GM12878 (cell line): ENCODE results near the gene ZNF484. TPM values are rescaled to one million over a fixed set of nuclear protein-coding genes. Genes with fewer than 3 reads are reported as not detected.

Source experiments
- ATAC-seq: fragments of 200-7000 bp; cut with Tn5 transposase; 3 replicates; pipeline ENCODE4 v1.9.1; 2020; ENCODE audit warnings: mild to moderate bottlenecking, moderate library complexity
- Bru-seq: library from RNA; stranded (reverse); fragments of 400-500 nt; gene quantifications from one replicate; lab custom pipeline; 2021; lab: Mats Ljungman, UMichigan
- BruChase-seq, 2 experiments: library from RNA; stranded (reverse); fragments of 400-500 nt; gene quantifications; one replicate each; lab custom pipeline; 2021; lab: Mats Ljungman, UMichigan
- BruUV-seq: library from RNA; stranded (reverse); fragments of 400-500 nt; replicated peaks from 2 replicates; lab custom pipeline; 2021; lab: Mats Ljungman, UMichigan
- CTCF ChIA-PET: fragments of 300-600 bp; sonication (Branson Sonifier 250); formaldehyde crosslinking; extraction: SDS; loops from one replicate; lab custom pipeline; 2021; ENCODE audit warnings: inconsistent platforms; lab: Yijun Ruan, JAX
- POLR2A ChIA-PET: fragments of 350-600 bp; formaldehyde crosslinking; extraction: SDS; loops from one replicate; lab custom pipeline; 2021; ENCODE audit warnings: inconsistent platforms; lab: Charles Lee
- RAD21 ChIA-PET: fragments of 300-600 bp; sonication (Branson Sonifier 250); formaldehyde crosslinking; loops from one replicate; lab custom pipeline; 2023; ENCODE audit warnings: antibody characterized with exemption; ENCODE audit not compliant: unreplicated experiment; lab: Charles Lee
- SMC1A ChIA-PET: fragments of 300-600 bp; sonication (Branson Sonifier 250); formaldehyde crosslinking; loops from one replicate; lab custom pipeline; 2023; ENCODE audit not compliant: unreplicated experiment, uncharacterized antibody; lab: Charles Lee
- DNase-seq: peaks from one replicate; pipeline ENCODE4 v3.0.0-alpha.2; 2011; ENCODE audit warnings: low read depth, low spot score
- FAIRE-seq: peaks from 3 replicates; lab custom pipeline; 2011; peaks lifted over from hg19 to GRCh38; lab: Jason Lieb, UNC
- H2AFZ ChIP-seq: 2 replicates; pipeline ENCODE4 v1.6.0; 2011; ENCODE audit warnings: low read depth, low read length, control low read depth; ENCODE audit not compliant: control insufficient read depth
- H3K27ac ChIP-seq: 2 replicates; pipeline ENCODE4 v1.5.1; 2011; ENCODE audit warnings: control low read depth; ENCODE audit not compliant: control insufficient read depth, insufficient read depth
- H3K27me3 ChIP-seq, 2 experiments: replicated peaks in 1 of 2; 2 replicates each; pipeline versions ENCODE4 v1.6.0 to v1.6.1; 2011; ENCODE audit warnings: low read length in 1 of 2; ENCODE audit not compliant: control insufficient read depth in 2 of 2, insufficient read depth in 2 of 2
- H3K36me3 ChIP-seq, 2 experiments: 2 replicates each; pipeline ENCODE4 v1.5.1; 2011; ENCODE audit warnings: low read length in 1 of 2; ENCODE audit not compliant: control insufficient read depth in 2 of 2, insufficient read depth in 2 of 2
- H3K4me1 ChIP-seq: 2 replicates; pipeline ENCODE4 v1.6.1; 2011; ENCODE audit warnings: mild to moderate bottlenecking, low read length, moderate library complexity, mixed read lengths; ENCODE audit not compliant: control insufficient read depth, insufficient read depth
- H3K4me2 ChIP-seq: 2 replicates; pipeline ENCODE4 v1.6.0; 2011; ENCODE audit warnings: control low read depth; ENCODE audit not compliant: control insufficient read depth, insufficient read depth
- H3K4me3 ChIP-seq: fragments of 200-600 bp; sonication (generic); 2 replicates; pipeline ENCODE4 v1.5.1; 2016
- H3K79me2 ChIP-seq: 2 replicates; pipeline ENCODE4 v1.6.0; 2011; ENCODE audit warnings: low read length; ENCODE audit not compliant: control insufficient read depth, insufficient read depth
- H3K9ac ChIP-seq: 2 replicates; pipeline ENCODE4 v1.8.0; 2011; ENCODE audit warnings: low read length, control low read depth, mixed read lengths; ENCODE audit not compliant: control insufficient read depth, insufficient read depth
- H3K9me3 ChIP-seq: replicated peaks from 3 replicates; pipeline ENCODE4 v1.5.1; 2011; ENCODE audit warnings: mild to moderate bottlenecking, low read length; ENCODE audit not compliant: control insufficient read depth, insufficient read depth
- H4K20me1 ChIP-seq: 2 replicates; pipeline ENCODE4 v1.6.0; 2011; ENCODE audit not compliant: control insufficient read depth, insufficient read depth
- CBFB ChIP-seq: IDR thresholded peaks from 2 replicates; pipeline ENCODE4 v1.6.1; 2016; ENCODE audit warnings: antibody characterized with exemption, low read depth
- CHD4 ChIP-seq: fragments of 200-600 bp; sonication (generic); IDR thresholded peaks from 2 replicates; pipeline ENCODE4 v1.6.1; 2016; ENCODE audit warnings: mild to moderate bottlenecking
- EZH2 ChIP-seq: IDR thresholded peaks from 2 replicates; pipeline ENCODE4 v1.6.1; 2012; ENCODE audit warnings: low read depth, mild to moderate bottlenecking, control low read depth, inconsistent platforms, low read length, borderline replicate concordance; ENCODE audit not compliant: control insufficient read depth
- HDAC2 ChIP-seq: fragments of 200-600 bp; sonication (generic); IDR thresholded peaks from 2 replicates; pipeline ENCODE4 v1.6.1; 2017
- HDAC6 ChIP-seq: fragments of 200-600 bp; sonication (generic); IDR thresholded peaks from one replicate; pipeline ENCODE4 v1.8.0; 2017; ENCODE audit warnings: antibody characterized with exemption; ENCODE audit not compliant: unreplicated experiment
- IKZF2 ChIP-seq, 2 experiments: fragments of 450-650 bp; IDR thresholded peaks; 2 replicates each; pipeline ENCODE4 v1.6.1; 2017; ENCODE audit warnings: mild to moderate bottlenecking in 2 of 2, moderate library complexity in 2 of 2
- MTA2 ChIP-seq: fragments of 450-650 bp; IDR thresholded peaks from 2 replicates; pipeline ENCODE4 v1.6.1; 2016; ENCODE audit warnings: low read depth, mild to moderate bottlenecking, moderate library complexity
- NFIC ChIP-seq: IDR thresholded peaks from 2 replicates; pipeline ENCODE4 v1.6.1; 2012; ENCODE audit warnings: low read depth, mild to moderate bottlenecking, inconsistent platforms, low read length, moderate library complexity
- NFYB ChIP-seq: IDR thresholded peaks from 2 replicates; pipeline ENCODE4 v1.6.1; 2011; ENCODE audit warnings: low read depth, mild to moderate bottlenecking, low read length, improper control_type of control experiment, moderate library complexity; ENCODE audit not compliant: insufficient read depth
- PAX5 ChIP-seq: IDR thresholded peaks from 2 replicates; pipeline ENCODE4 v1.6.1; 2011; ENCODE audit warnings: low read depth, low read length, borderline replicate concordance
- RFX5 ChIP-seq: IDR thresholded peaks from 2 replicates; pipeline ENCODE4 v1.6.1; 2011; ENCODE audit warnings: low read depth, low read length, improper control_type of control experiment
- SMAD1 ChIP-seq: fragments of 450-650 bp; IDR thresholded peaks from 2 replicates; pipeline ENCODE4 v1.6.1; 2018; ENCODE audit warnings: mild to moderate bottlenecking, low read depth; ENCODE audit not compliant: partially characterized antibody
- TBL1XR1 ChIP-seq: IDR thresholded peaks from 2 replicates; pipeline ENCODE4 v1.6.1; 2012; ENCODE audit warnings: low read depth, low read length, improper control_type of control experiment
- ZNF592 ChIP-seq: fragments of 450-650 bp; IDR thresholded peaks from 2 replicates; pipeline ENCODE4 v1.6.1; 2017; ENCODE audit warnings: mild to moderate bottlenecking, moderate library complexity
- WGBS: methylation state at CpG from one replicate; pipeline ENCODE4 v1.1.6; 2016; ENCODE audit warnings: low lambda C conversion rate; ENCODE audit not compliant: insufficient replicate concordance, insufficient coverage; ENCODE audit errors: missing lambda C conversion rate; 5-methylcytosine and 5-hydroxymethylcytosine counted together
- in situ Hi-C: fragments of 300-500 bp; cut with MboI; formaldehyde crosslinking; loops from 9 replicates; pipeline ENCODE4 v1.14.3; 2018; ENCODE audit warnings: mixed read lengths
- intact Hi-C: fragments of 100-400 bp; cut with micrococcal nuclease; formaldehyde crosslinking; loops from one replicate; pipeline ENCODE4 v1.14.2; 2022; ENCODE audit not compliant: unreplicated experiment
- long read RNA-seq, 2 experiments: library from polyadenylated mRNA; unstranded; transcript quantifications; one replicate each; pipeline ENCODE4 v2.0.0, GENCODE V29; 2019 to 2020
- polyA minus RNA-seq, 3 experiments: library from RNA; depleted of rRNA, polyadenylated mRNA; stranded (reverse); fragments of >200 nt; gene quantifications; 2 replicates each; pipeline ENCODE4 v1.2.3, GENCODE V29; 2011
- polyA plus RNA-seq, 11 experiments: library from polyadenylated mRNA; depleted of rRNA in 4 of 11; unstranded in 6 of 11; stranded (reverse) in 5 of 11; fragments of >200 nt; fragmentation: Nextera tagmentation in 4 of 11; fragmentation: Illumina TruSeq in 1 of 11; extraction: Ambion mirVana in 4 of 11; extraction: Trizol in 1 of 11; gene quantifications; 1 replicate in 1 of 11; 2 replicates in 10 of 11; pipeline versions ENCODE4 v1.2.1 to v1.2.3, GENCODE V29; 2011 to 2016; ENCODE audit warnings: inconsistent platforms in 2 of 11, missing spikeins in 2 of 11, low read depth in 1 of 11
- total RNA-seq, 4 experiments: library from RNA; depleted of rRNA in 3 of 4; stranded (reverse); fragments of >200 nt in 3 of 4; fragmentation: Illumina TruSeq in 1 of 4; extraction: Trizol in 1 of 4; gene quantifications; 2 replicates each; pipeline versions ENCODE4 v1.2.1 to v1.2.3, GENCODE V29; 2013 to 2021

ZNF484 gene
- 29.5 and 29.9 TPM in 2 replicates for total RNA-seq (2013; cell fraction: nucleolus; rRNA removed)
- total RNA-seq (2014; rRNA removed) (5.4 and 6.0 TPM in 2 replicates), total RNA-seq (2014; rRNA removed; fragmentation: Illumina TruSeq; extraction: Trizol) (7.8 TPM in 2 replicates), total RNA-seq (2021) (3.5 and 4.1 TPM in 2 replicates), polyA plus RNA-seq (2011; rRNA removed) (5.0 and 7.2 TPM in 2 replicates), polyA plus RNA-seq (2014; fragmentation: Illumina TruSeq; extraction: Trizol) (3.7 and 4.3 TPM in 2 replicates), polyA plus RNA-seq (2014; fragmentation: Nextera tagmentation; extraction: Ambion mirVana) (1 to 10 TPM in 1 of 2 experiments, under 1 TPM in 1; 0.95 to 1.4 TPM), polyA plus RNA-seq (2014; rRNA removed) (1.9 and 2.1 TPM in 2 replicates), polyA plus RNA-seq (2016; fragmentation: Nextera tagmentation; extraction: Ambion mirVana) (1 to 10 TPM; 2.8 to 2.9 TPM), polyA minus RNA-seq (2011; rRNA and poly(A)+ RNA removed) (9.0 and 11.8 TPM in 2 replicates), Bru-seq, nascent RNA (percentile 85 among the genes with signal in this experiment), BruChase-seq, experiment 1, labeled RNA remaining after a 6-hour chase (percentile 74 among the genes with signal in this experiment), BruChase-seq, experiment 2, labeled RNA remaining after a 2-hour chase (percentile 78 among the genes with signal in this experiment)
- 1.4 TPM for polyA plus RNA-seq (2011; ENCODE audit: low read depth)
- polyA plus RNA-seq (2011; cell fraction: cytosol; rRNA removed): 1.2 and 1.7 TPM in 2 replicates
- polyA plus RNA-seq (2011; cell fraction: nucleus; rRNA removed): 2.4 and 2.8 TPM in 2 replicates
- 1.9 and 2.0 TPM in 2 replicates for polyA plus RNA-seq (2012)
- 4.5 and 4.9 TPM in 2 replicates for polyA minus RNA-seq (2011; cell fraction: cytosol; rRNA and poly(A)+ RNA removed)
- 5.3 and 7.8 TPM in 2 replicates for polyA minus RNA-seq (2011; cell fraction: nucleus; rRNA and poly(A)+ RNA removed)
- long read RNA-seq, experiment 1, partial matches to known transcripts: 0 of 1 reads
- long read RNA-seq, experiment 1, other reads (novel, unspliced or antisense): 1 of 1 reads
- long read RNA-seq, experiment 2, partial matches to known transcripts: 0 of 9 reads
- long read RNA-seq, experiment 2, other reads (novel, unspliced or antisense): 4 of 9 reads

- RAD21 ChIA-PET: no interaction called here
- ATAC-seq (peak; percentile 98), FAIRE-seq (peak; percentile 88), DNase-seq (peak; percentile 96)
- no peaks in the 10 kb centered on the region for H3K36me3 ChIP-seq
- no TSS peak for BruUV-seq
- no peaks in the 10 kb centered on the region; the same call in 2 of the 3 replicates for H3K9me3 ChIP-seq
- CTCF ChIA-PET: interaction anchor here (0.6 kb wide), 2 partner anchors 27 to 77 kb away, joined by 3 to 4 read pairs; no protein-coding TSS in a partner anchor
- intact Hi-C loops: loop anchor here (5.0 kb wide), 1 partner anchor 115 kb away; the partner anchor contains the start of gene BICD2
- POLR2A ChIA-PET: interaction anchor here (0.6 kb wide), 1 partner anchor 208 kb away, joined by 3 read pairs; the partner anchor contains the start of gene IPPK
- H3K4me1 ChIP-seq: peaks cover 4% of the 10 kb centered on the region; the same call in 1 of the 2 replicates
- H3K4me2 ChIP-seq: peak within 1 kb of the TSS; percentile 69
- H3K27ac ChIP-seq: peak within 1 kb of the TSS; percentile 84
- in situ Hi-C loops: no loop called here
- peak within 1 kb of the TSS; percentile 89 for H3K4me3 ChIP-seq
- H3K9ac ChIP-seq: peak within 1 kb of the TSS; percentile 79
- SMC1A ChIA-PET: interaction anchor here (0.6 to 1.5 kb wide), 2 partner anchors 52 to 310 kb away, joined by 3 read pairs; no protein-coding TSS in a partner anchor
- 19% methylated on average over 28 of the region's 28 CpGs for WGBS
- no peaks in the 10 kb centered on the region for H4K20me1 ChIP-seq
- H3K79me2 ChIP-seq: peaks cover 19% of the 10 kb centered on the region
- no peaks in the 10 kb centered on the region for H3K27me3 ChIP-seq
- peak within 1 kb of the TSS; percentile 100 for H2AFZ ChIP-seq
- TF ChIP-seq HDAC6 (no peak), CHD4 (no peak), NFYB (no peak), IKZF2 (IDR thresholded peaks at IDR 0.05) (peak; percentile 33 to 44; a peak in 1 of 4 replicates), SMAD1 (no peak), HDAC2 (no peak), ZNF592 (no peak), NFIC (no peak), EZH2 (no peak), TBL1XR1 (no peak), MTA2 (0 out of 2 replicates have a peak, but pooled peaks have one; percentile 52), CBFB (peak; percentile 22; the same call in 1 of the 2 replicates), PAX5 (no peak), RFX5 (no peak)
Observed at GRCh38 chr9:92877531-92878430, at the start of gene ZNF484. ZNF484 (minus strand) TSS chr9:92878038; CDS start chr9:92875029, 3,009 bp downstream.
